Lung (tissue), 12 donors: ENCODE measurements around the gene DOCK8. TPM values are rescaled to one million over a fixed set of nuclear protein-coding genes. Genes with fewer than 3 reads are reported as not detected.

Source experiments
- ATAC-seq: fragments of 200-7000 bp; cut with Tn5 transposase; one replicate; pipeline ENCODE4 v1.9.1; 2020; ENCODE audit warnings: moderate number of reproducible peaks; ENCODE audit not compliant: insufficient read depth, low FRiP score
- DNase-seq, 3 donors: peaks; one replicate each; pipeline ENCODE4 v3.0.0-alpha.2; 2013 to 2017
- H3K27ac ChIP-seq, 2 donors: one replicate each; pipeline ENCODE4 v1.5.1; 2013; ENCODE audit warnings: mild to moderate bottlenecking in 2 of 2, moderate library complexity in 2 of 2, control low read depth in 1 of 2, inconsistent platforms in 1 of 2, low read depth in 1 of 2, low read length in 1 of 2
- H3K27me3 ChIP-seq, 3 donors: one replicate each; pipeline ENCODE4 v1.5.1; 2013; ENCODE audit warnings: low read length in 2 of 3; ENCODE audit not compliant: control insufficient read depth in 3 of 3, insufficient read depth in 3 of 3
- H3K36me3 ChIP-seq, 4 donors: one replicate each; pipeline ENCODE4 v1.5.1; 2013; ENCODE audit warnings: low read length in 4 of 4, mild to moderate bottlenecking in 1 of 4, moderate library complexity in 1 of 4; ENCODE audit not compliant: control insufficient read depth in 4 of 4, insufficient read depth in 4 of 4
- H3K4me1 ChIP-seq, 5 donors: one replicate each; pipeline ENCODE4 v1.5.1; 2013; ENCODE audit warnings: low read length in 5 of 5, mild to moderate bottlenecking in 2 of 5, moderate library complexity in 1 of 5; ENCODE audit not compliant: control insufficient read depth in 5 of 5, insufficient read depth in 5 of 5
- H3K4me3 ChIP-seq: one replicate; pipeline ENCODE4 v1.5.1; 2013; ENCODE audit warnings: mild to moderate bottlenecking, control low read depth, moderate library complexity
- H3K9ac ChIP-seq, 2 donors: one replicate each; pipeline ENCODE4 v1.5.1; 2013; ENCODE audit warnings: low read length in 2 of 2, control low read depth in 1 of 2; ENCODE audit not compliant: insufficient read depth in 1 of 2
- H3K9me3 ChIP-seq, 4 donors: one replicate each; pipeline ENCODE4 v1.5.1; 2013; ENCODE audit warnings: low read length in 3 of 4, mild to moderate bottlenecking in 1 of 4, moderate library complexity in 1 of 4; ENCODE audit not compliant: control insufficient read depth in 4 of 4, insufficient read depth in 3 of 4
- CTCF ChIP-seq: IDR thresholded peaks from 2 replicates; pipeline ENCODE4 v1.5.1; 2012; ENCODE audit warnings: mild to moderate bottlenecking; ENCODE audit errors: control extremely low read depth, extremely low read depth
- WGBS, 2 donors: extraction: QIAGEN DNeasy Blood & Tissue Kit; methylation state at CpG; one replicate each; pipeline ENCODE4 v1.1.7; 2013; 5-methylcytosine and 5-hydroxymethylcytosine counted together
- polyA plus RNA-seq, 2 donors: library from polyadenylated mRNA; stranded (reverse); fragments of 200-250 nt; gene quantifications; one replicate each; pipeline ENCODE4 v1.2.1, GENCODE V29; 2013
- total RNA-seq, 2 donors: library from RNA; depleted of rRNA in 1 of 2; stranded (reverse); fragments of >200 nt in 1 of 2; gene quantifications; one replicate each; pipeline ENCODE4 v1.2.1, GENCODE V29; 2014 to 2021
- donor health status: control.
- donor health status: control.
- donor health status: Bipolar disorder and iron deficiency.
- donor health status: healthy.
- donor health status: DM: yes; HTN: yes; CAD: no.

DOCK8 gene
- total and polyA plus RNA-seq, 4 donors, result 9.6 to 75.1 (median 27.3) TPM

GRCh38 chr9:447230-448025 is 232.8 kb downstream of the DOCK8 start:
- no peaks in the 10 kb centered on the region for H3K27me3 ChIP-seq
- H3K9me3 ChIP-seq, result no peaks in the 10 kb centered on the region
- H3K9ac ChIP-seq, result no peak overlapping the region
- H3K4me3 ChIP-seq, result no peak overlapping the region
- no peak for ATAC-seq
- no peak for DNase-seq
- H3K4me1 ChIP-seq, result peaks cover 0 to 5% (median 2%) of the 10 kb centered on the region in 5 donors
- H3K27ac ChIP-seq, result no peak overlapping the region
- no peak for TF ChIP-seq CTCF
- no peaks in the 10 kb centered on the region for H3K36me3 ChIP-seq
- 49 to 69% methylated on average over 4 of the region's 4 CpGs for WGBS, 2 donors

- ATAC-seq, result no peak
- no peaks in the 10 kb centered on the region for H3K27me3 ChIP-seq
- no peaks in the 10 kb centered on the region for H3K9me3 ChIP-seq
- no peak overlapping the region for H3K4me3 ChIP-seq
- H3K27ac ChIP-seq, result no peak overlapping the region
- no peak for DNase-seq
- 67 to 71% methylated on average over 2 of the region's 2 CpGs for WGBS, 2 donors
- peaks cover 0 to 4% (median 2%) of the 10 kb centered on the region in 5 donors for H3K4me1 ChIP-seq
- no peak overlapping the region for H3K9ac ChIP-seq
- no peak for TF ChIP-seq CTCF
- H3K36me3 ChIP-seq, result no peaks in the 10 kb centered on the region
Observed at GRCh38 chr9:450057-450456, 235.4 kb downstream of the DOCK8 start.

- H3K27ac ChIP-seq, result no peak overlapping the region
- no peaks in the 10 kb centered on the region for H3K36me3 ChIP-seq
- no peak for TF ChIP-seq CTCF
- no peak overlapping the region for H3K4me3 ChIP-seq
- peaks cover 0 to 2% (median 0%) of the 10 kb centered on the region in 5 donors for H3K4me1 ChIP-seq
- no peaks in the 10 kb centered on the region for H3K9me3 ChIP-seq
- H3K27me3 ChIP-seq, result no peaks in the 10 kb centered on the region
- DNase-seq (no peak), ATAC-seq (no peak)
- H3K9ac ChIP-seq, result no peak overlapping the region
- WGBS, 2 donors, result 82 to 89% methylated on average over 4 of the region's 4 CpGs
Observed at GRCh38 chr9:450561-450960, 235.9 kb downstream of the DOCK8 start.
